22Rv1 (cell line): Measurements from ENCODE around the gene ADAMTS9.

Experiments used
- CTCF ChIP-seq: fragments of 450-650 bp; IDR thresholded peaks from 2 replicates; pipeline ENCODE4 v1.5.1; 2017; ENCODE audit warnings: mild to moderate bottlenecking
- ZFX ChIP-seq: fragments of 450-650 bp; IDR thresholded peaks from 2 replicates; pipeline ENCODE4 v1.6.1; 2017; ENCODE audit warnings: antibody characterized with exemption, borderline replicate concordance

GRCh38 chr3:64509206-64509605 lies 178.6 kb downstream of the ADAMTS9 start:
- no peak for TF ChIP-seq CTCF
- no peak for TF ChIP-seq ZFX
